SJSA1 (cell line): ENCODE measurements around the gene NUDC. TPM values are rescaled to one million over a fixed set of nuclear protein-coding genes. Genes with fewer than 3 reads are reported as not detected.

Experiments used
- DNase-seq, 2 experiments: peaks; one replicate each; pipeline ENCODE4 v3.0.0-alpha.2; 2015 to 2020; ENCODE audit warnings: low spot score in 2 of 2, low read depth in 1 of 2
- H3K27ac ChIP-seq: fragments of 250-450 bp; sonication (Bioruptor Pico); 2 replicates; pipeline ENCODE4 v1.5.1; 2020; ENCODE audit warnings: mild to moderate bottlenecking, moderate library complexity
- H3K27me3 ChIP-seq: fragments of 250-450 bp; sonication (Bioruptor Pico); replicated peaks from 2 replicates; pipeline ENCODE4 v1.5.1; 2020; ENCODE audit warnings: mild to moderate bottlenecking, moderate library complexity
- H3K36me3 ChIP-seq: fragments of 250-450 bp; sonication (Bioruptor Pico); 2 replicates; pipeline ENCODE4 v1.5.1; 2020; ENCODE audit warnings: mild to moderate bottlenecking
- H3K4me1 ChIP-seq: fragments of 250-450 bp; sonication (Bioruptor Pico); replicated peaks from 2 replicates; pipeline ENCODE4 v1.6.1; 2021; ENCODE audit warnings: mild to moderate bottlenecking
- H3K4me3 ChIP-seq: fragments of 250-450 bp; sonication (Bioruptor Pico); 2 replicates; pipeline ENCODE4 v1.5.1; 2020; ENCODE audit warnings: mild to moderate bottlenecking
- H3K9me3 ChIP-seq: fragments of 250-450 bp; sonication (Bioruptor Pico); replicated peaks from 2 replicates; pipeline ENCODE4 v1.5.1; 2020; ENCODE audit warnings: mild to moderate bottlenecking
- total RNA-seq: library from RNA; depleted of rRNA; stranded (reverse); fragments of >200 nt; shearing (Covaris generic); gene quantifications from 2 replicates; pipeline ENCODE4 v1.2.3, GENCODE V29; 2014; rRNA removed

The NUDC gene
- total RNA-seq, 1 experiment from 2014 or later: 97.9 TPM

DNA sequence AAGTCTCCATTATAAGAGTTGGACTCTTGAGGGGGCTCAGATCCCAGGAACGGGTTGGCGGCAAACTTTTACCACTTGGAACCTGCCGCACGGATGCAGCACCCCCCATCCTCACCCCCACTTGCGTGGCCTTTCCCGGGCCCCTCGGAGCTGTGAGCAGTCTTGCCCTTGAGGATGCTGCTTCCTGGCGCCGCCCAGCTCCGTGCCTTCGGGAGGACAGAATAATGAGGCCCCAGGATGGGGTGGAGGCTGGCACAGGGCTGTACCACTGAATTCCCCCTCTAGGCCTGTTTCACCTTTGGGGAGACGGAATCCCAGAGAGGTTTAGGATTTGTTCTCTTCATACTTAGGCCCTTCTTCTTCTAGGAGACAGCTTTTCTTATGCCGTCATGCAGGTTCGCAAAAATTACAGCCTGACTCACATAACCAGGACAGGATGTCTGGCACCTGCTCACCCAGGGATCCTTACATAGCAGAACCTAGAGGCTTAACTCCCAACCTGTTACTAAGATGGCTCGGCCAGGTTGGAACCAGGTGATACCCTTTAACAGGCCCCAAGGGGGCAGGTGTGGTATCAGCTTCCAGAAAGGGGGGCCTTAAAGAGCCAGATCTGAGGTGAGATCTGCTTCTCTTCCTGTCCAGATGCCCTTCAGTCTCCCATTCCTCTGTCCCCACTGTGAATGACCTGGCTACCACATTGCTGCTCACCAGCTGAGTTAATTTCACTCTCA is 73.4 kb downstream of the NUDC start:
- H3K4me3 ChIP-seq: peak overlapping the region; percentile 70
- H3K4me1 ChIP-seq: peaks cover 69% of the 10 kb centered on the region
- H3K9me3 ChIP-seq: no peaks in the 10 kb centered on the region; the same call in 1 of the 2 replicates
- 0 out of 2 replicates have a peak, but pooled peaks cover 6% of the 10 kb centered on the region for H3K27me3 ChIP-seq
- H3K36me3 ChIP-seq: peaks cover 5% of the 10 kb centered on the region; the same call in 1 of the 2 replicates
- no peak overlapping the region for H3K27ac ChIP-seq
- DNase-seq: no peak

DNA sequence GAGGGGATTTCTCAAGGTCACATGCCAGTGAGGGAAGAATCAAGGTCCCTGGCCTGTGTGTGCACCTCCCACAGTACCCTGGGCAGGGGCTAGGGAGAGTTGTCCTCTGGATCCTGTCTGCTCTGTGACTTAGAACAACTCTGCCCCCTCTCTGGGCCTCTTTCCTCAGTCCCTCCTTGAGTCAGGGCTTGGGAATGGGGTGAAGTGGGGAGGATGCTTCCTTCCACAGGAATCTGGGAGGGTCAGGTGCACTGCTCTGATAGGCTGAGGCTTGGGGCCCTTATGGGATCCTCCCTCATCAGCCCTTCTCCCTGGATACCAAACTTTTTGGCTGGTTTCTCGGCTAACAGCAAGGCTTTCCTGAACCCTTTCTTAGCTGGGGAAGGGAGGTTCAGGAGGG is 74.5 kb downstream of the NUDC start:
- Histone ChIP-seq H3K27me3 (0 out of 2 replicates have a peak, but pooled peaks cover 6% of the 10 kb centered on the region), H3K4me1 (peaks cover 70% of the 10 kb centered on the region), H3K36me3 (peaks cover 11% of the 10 kb centered on the region; the same call in 1 of the 2 replicates), H3K4me3 (no peak overlapping the region), H3K9me3 (no peaks in the 10 kb centered on the region; the same call in 1 of the 2 replicates), H3K27ac (no peak overlapping the region)
- DNase-seq: no peak

Other genes starting within 250 kb of the NUDC start
- gene ARID1A, start 225.7 kb upstream of the NUDC start, total RNA-seq: 22.2 and 23.4 TPM in 2 replicates
- gene PIGV, start 133.8 kb upstream of the NUDC start, total RNA-seq: 10.2 and 21.3 TPM in 2 replicates
- 18.4 and 19.9 TPM in 2 replicates for gene ZDHHC18, start 95.1 kb upstream of the NUDC start, total RNA-seq
- gene SFN, start 58.6 kb upstream of the NUDC start, total RNA-seq: 0.47 TPM in 1 of 2 replicates, not detected in the other
- 8.5 and 11.9 TPM in 2 replicates for gene GPN2, start 31.5 kb upstream of the NUDC start, total RNA-seq
- 4.8 and 7.8 TPM in 2 replicates for gene GPATCH3, start 21.3 kb upstream of the NUDC start, total RNA-seq
- not detected in 2 replicates for gene NR0B2, start 7.8 kb upstream of the NUDC start, total RNA-seq
- gene KDF1, start 38.7 kb downstream of the NUDC start, total RNA-seq: not detected in 2 replicates
- 6.5 and 7.5 TPM in 2 replicates for gene TRNP1, start 71.9 kb downstream of the NUDC start, total RNA-seq
- 10.7 and 11.3 TPM in 2 replicates for gene TENT5B, start 91.1 kb downstream of the NUDC start, total RNA-seq
- gene SLC9A1, start 233.4 kb downstream of the NUDC start, total RNA-seq: 4.1 and 4.7 TPM in 2 replicates